SK-MEL-5 (cell line): ENCODE measurements around the gene EYA2. TPM values are rescaled to one million over a fixed set of nuclear protein-coding genes. Genes with fewer than 3 reads are reported as not detected.
A peak's percentile ranks its signal among the peaks of the same experiment; 100 is the strongest.

Source experiments
- DNase-seq: peaks from one replicate; pipeline ENCODE4 v3.0.0-alpha.2; 2016; ENCODE audit warnings: low read depth, low spot score
- in situ Hi-C: cut with HindIII; loops from 2 replicates; pipeline ENCODE4 v1.10.0; 2016; ENCODE audit warnings: low sequenced_read_pairs, high pct_unique_total_duplicates, low pct_unique_long_range_greater_than_20kb
- total RNA-seq: library from RNA; depleted of rRNA; stranded (reverse); fragments of >200 nt; shearing (Covaris generic); gene quantifications from 2 replicates; pipeline ENCODE4 v1.2.3, GENCODE V29; 2014

EYA2 gene
- total RNA-seq, 1 experiment from 2014 or later = not detected

- in situ Hi-C loops = no loop called here
- DNase-seq = no peak
Observed at GRCh38 chr20:47007826-47008655, 113.4 kb downstream of the EYA2 start.

- in situ Hi-C loops = no loop called here
- no peak for DNase-seq
Observed at GRCh38 chr20:47008842-47009518, 114.3 kb downstream of the EYA2 start.

DNA sequence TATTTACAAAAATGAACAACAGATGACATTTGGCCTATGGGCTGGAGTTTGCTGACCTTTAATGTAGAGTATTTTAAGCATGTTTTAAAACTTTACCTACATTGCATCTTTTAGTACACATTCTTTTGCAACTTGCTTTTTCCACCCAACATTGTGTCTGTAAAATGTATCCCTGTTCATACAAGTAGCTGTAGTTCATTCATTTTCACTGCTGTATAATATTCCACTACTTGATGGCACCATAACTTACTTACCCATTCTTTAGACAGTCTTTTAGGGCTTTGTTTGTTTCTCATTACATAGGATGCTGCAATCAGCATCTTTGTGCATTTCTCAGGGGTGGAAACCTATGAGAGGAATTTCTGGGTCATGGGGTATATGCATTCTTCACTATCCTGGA, 115.1 kb downstream of the EYA2 start:
- DNase-seq = no peak
- in situ Hi-C loops = no loop called here

DNA sequence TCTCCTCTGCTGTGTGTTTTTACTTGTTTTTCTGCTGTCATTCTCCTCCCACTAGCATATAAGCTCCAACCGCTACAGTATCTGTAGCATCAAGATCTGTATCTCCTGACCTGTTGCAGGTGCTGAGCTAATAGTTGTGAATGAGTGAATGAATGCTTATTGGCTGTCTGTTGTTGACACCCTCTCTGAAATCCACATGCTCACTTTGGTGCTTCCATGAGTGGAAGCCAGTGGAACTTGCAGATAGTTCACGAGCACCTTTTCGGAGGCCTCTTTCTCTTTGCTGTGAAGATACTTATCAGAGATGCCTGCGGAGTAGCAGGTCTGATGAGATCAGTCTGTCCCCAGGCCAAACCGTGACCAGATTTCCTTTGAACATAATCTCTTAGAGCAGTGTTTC, 117.3 kb downstream of the EYA2 start:
- in situ Hi-C loops = no loop called here
- DNase-seq = no peak

- in situ Hi-C loops = no loop called here
- peak; percentile 25 for DNase-seq
Observed at GRCh38 chr20:47013606-47014005, 119.0 kb downstream of the EYA2 start.

DNA sequence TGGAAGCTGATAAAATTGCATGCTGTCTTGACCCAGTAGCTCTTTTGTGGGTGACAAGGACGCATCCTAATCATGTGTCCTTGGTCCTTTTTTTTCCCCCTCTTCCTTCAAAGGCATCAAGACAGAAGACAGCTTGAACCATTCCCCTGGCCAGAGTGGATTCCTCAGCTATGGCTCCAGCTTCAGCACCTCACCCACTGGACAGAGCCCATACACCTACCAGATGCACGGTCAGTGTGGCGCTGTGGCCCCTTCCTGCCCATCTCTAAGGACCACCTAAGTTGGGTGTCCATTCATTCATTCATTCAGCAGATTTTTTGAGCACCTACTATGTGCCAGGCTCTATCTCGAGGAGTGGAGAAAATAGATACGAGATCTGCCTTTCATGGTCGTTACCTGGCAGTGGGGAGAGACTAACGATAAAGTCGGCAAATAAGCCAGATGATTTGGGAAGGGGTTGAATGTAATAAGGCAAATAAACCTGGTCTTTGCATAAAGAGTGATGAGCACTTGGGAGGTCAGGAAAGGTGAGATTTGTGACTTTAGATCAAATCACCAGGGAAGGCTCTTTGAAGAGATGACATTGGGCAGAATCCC, 121.5 kb downstream of the EYA2 start:
- in situ Hi-C loops = no loop called here
- DNase-seq = no peak

- no peak for DNase-seq
- in situ Hi-C loops = no loop called here
Observed at GRCh38 chr20:47018381-47018780, 123.7 kb downstream of the EYA2 start.

GRCh38 chr20:47019121-47019824, 124.6 kb downstream of the EYA2 start:
- in situ Hi-C loops = no loop called here
- DNase-seq = no peak

- no peak for DNase-seq
- in situ Hi-C loops = no loop called here
Observed at GRCh38 chr20:47020231-47020630, 125.6 kb downstream of the EYA2 start.

GRCh38 chr20:47021850-47022249, 127.2 kb downstream of the EYA2 start:
- in situ Hi-C loops = no loop called here
- DNase-seq = no peak

DNA sequence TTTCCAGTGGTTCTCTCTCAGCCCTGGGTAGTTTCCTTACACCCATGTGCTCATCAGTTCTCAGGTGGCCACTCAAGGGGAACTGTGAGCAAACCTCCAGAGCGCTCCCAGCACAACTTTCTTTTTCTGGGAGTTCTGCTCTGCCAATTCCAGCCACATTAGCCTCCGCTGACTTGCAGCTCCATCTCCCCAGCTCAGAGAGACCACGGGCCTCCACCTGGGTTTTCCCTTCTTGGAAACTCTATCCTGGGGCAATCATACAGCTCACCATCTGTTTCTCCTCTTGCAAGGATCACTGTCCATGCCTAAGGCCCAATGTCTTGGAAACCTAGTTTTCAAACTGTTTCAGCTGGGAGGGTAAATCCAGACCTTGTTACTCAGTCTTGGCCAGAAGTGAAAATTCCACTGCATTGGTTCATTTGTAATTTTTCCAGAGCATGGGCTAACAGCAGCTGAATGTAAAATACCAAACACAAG, 129.9 kb downstream of the EYA2 start:
- in situ Hi-C loops = no loop called here
- no peak for DNase-seq

GRCh38 chr20:47027042-47027441, 132.4 kb downstream of the EYA2 start:
- DNase-seq = no peak
- in situ Hi-C loops = no loop called here

DNA sequence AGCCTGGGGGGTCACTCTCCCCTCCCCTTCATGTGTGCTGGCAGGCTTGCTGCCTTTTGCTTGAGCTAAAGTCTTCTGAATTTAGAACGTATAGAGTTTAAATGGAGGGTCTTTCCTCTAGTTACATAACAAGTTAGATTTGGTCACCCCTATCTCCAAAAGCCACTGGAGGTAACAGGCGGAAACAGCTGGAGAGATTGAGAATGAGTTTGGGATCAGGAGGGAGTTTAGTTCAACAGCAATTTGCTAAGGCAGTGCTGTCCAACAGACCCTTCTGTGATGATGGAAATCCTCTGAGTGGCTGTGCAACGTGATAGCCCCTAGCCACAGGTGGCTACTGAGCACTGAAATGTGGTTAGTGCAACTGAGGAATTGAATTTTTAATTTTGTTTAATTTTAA, 132.8 kb downstream of the EYA2 start:
- in situ Hi-C loops = no loop called here

DNA sequence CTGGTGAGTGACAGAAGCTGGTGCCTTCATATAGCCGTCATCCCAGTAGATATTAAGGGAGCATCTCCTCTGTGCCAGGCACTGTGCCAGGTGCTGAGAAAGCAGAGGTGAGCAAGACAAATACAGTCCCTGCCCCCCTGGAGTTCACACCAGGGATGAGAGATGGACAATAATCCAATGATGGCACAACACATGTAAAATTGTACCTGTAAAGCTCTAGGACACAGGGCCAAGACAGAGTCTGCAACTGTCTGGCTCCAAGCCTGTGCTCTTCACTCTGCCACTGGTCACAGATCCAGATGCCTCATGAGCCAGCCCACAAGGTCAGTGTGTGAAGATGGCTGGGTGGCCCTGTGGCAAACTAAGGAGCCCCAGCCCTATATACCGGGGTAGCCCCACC, 133.8 kb downstream of the EYA2 start:
- DNase-seq = no peak
- in situ Hi-C loops = no loop called here

More for the DNA sequence above, 132.8 kb downstream of the EYA2 start:
- DNase-seq = no peak

DNA sequence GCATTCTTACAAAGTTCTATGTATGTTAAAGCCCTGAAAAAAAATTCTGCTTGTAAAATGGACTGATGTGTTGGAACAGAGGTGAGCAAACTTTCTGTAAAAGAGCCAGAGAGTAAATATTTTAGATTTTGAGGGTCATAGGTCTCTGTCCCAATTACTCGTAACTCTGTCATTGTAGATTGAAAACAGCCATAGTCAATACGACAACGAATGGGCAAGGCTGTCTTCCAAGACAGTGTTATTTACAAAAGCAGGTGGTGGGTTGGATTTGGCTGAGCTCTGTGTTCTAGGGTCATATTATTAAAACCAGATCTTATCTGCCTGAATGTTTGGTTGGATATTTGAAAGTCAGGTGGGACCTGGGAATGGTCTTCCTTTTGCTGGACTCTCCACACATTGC, 135.2 kb downstream of the EYA2 start:
- no peak for DNase-seq
- in situ Hi-C loops = no loop called here

DNA sequence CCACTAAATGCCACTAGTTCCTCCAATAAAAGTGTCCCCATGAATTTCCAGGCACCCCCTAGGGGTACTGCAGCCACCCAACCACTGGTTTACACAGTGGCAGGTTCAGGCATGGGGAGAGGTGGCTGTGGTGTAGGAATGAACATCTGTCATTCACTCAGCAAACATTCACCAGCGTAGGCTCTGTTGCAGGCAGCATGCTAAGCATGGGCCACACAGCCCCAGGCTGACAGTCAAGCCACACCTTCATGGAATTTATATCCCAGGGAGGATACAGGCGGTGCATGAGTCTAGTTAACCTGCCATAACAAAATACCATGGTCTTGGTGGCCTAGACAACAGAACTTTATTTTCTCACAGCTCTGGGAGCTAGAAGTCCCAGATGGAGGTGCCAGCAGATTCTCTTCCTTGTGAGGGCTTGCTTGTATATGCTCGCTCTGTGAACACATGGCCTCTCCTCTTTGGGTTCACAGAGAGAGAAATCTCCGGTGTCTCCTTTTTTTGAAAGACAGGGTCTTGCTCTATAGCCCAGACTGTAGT, 135.7 kb downstream of the EYA2 start:
- DNase-seq = no peak
- in situ Hi-C loops = no loop called here

- no peak for DNase-seq
- in situ Hi-C loops = no loop called here
Observed at GRCh38 chr20:47031004-47031403, 136.4 kb downstream of the EYA2 start.

- no peak for DNase-seq
- in situ Hi-C loops = no loop called here
Observed at GRCh38 chr20:47031821-47032220, 137.2 kb downstream of the EYA2 start.
